Left ventricle myocardium inferior (tissue), 1 donor: ENCODE measurements around the gene AGPAT3. TPM values are rescaled to one million over a fixed set of nuclear protein-coding genes. Genes with fewer than 3 reads are reported as not detected.

ENCODE experiments used
- DNase-seq: peaks from one replicate; pipeline ENCODE4 v3.0.0-alpha.2; 2020
- H3K27ac ChIP-seq: fragments of 200-600 bp; replicated peaks from 2 replicates; pipeline ENCODE4 v1.8.0; 2021
- H3K27me3 ChIP-seq: fragments of 200-600 bp; 2 replicates; pipeline ENCODE4 v1.8.0; 2021; ENCODE audit warnings: low read depth
- H3K36me3 ChIP-seq: fragments of 200-600 bp; 2 replicates; pipeline ENCODE4 v1.8.0; 2021
- H3K4me1 ChIP-seq: fragments of 200-600 bp; 2 replicates; pipeline ENCODE4 v1.8.0; 2021
- H3K4me3 ChIP-seq: fragments of 200-600 bp; 2 replicates; pipeline ENCODE4 v1.8.0; 2021; ENCODE audit warnings: mild to moderate bottlenecking, moderate library complexity
- H3K9me3 ChIP-seq: fragments of 200-600 bp; replicated peaks from 2 replicates; pipeline ENCODE4 v1.8.0; 2021
- CTCF ChIP-seq: fragments of 200-600 bp; IDR thresholded peaks from 2 replicates; pipeline ENCODE4 v1.8.0; 2021; ENCODE audit warnings: antibody characterized with exemption, mild to moderate bottlenecking, borderline replicate concordance
- intact Hi-C: fragments of 100-400 bp; cut with micrococcal nuclease; formaldehyde crosslinking; loops from one replicate; pipeline ENCODE4 v1.11.0; 2022
- total RNA-seq: library from RNA; stranded (reverse); fragmentation: NEBNext Ultra II Directional; extraction: Animal tissue kit (Norgen Biotek cat#: 25700); gene quantifications from one replicate; pipeline ENCODE4 v1.2.1, GENCODE V29; 2021
- donor health status: DM: no; HTN: yes; CAD: no; lungs with severe emphysema.

Gene AGPAT3
- total RNA-seq, 1 donor from 2014 or later, result 79.6 TPM

DNA sequence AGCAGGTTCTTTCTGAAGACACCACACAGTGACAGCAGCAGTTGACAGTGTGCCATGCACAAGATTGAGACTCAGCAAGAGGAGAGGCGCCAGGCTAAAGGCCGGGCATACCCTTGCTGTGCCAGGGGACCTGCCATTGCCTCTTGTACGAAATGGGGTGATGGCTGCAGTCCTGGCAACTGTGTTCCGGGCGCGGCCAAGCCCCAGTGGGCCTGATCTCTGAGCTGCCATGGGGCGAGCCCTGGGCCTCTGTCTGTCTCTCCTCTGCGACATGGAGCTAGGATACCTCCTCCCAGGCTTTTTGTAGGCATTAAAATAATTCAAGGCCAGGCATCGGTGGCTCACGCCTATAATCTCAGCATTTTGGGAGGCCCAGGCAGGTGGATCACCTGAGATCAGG, 137.5 kb downstream of the AGPAT3 start:
- Histone ChIP-seq H3K36me3 (no peaks in the 10 kb centered on the region), H3K9me3 (no peaks in the 10 kb centered on the region), H3K27ac (no peak overlapping the region), H3K4me1 (no peaks in the 10 kb centered on the region), H3K4me3 (no peak overlapping the region), H3K27me3 (no peaks in the 10 kb centered on the region)
- intact Hi-C loops, result no loop called here
- TF ChIP-seq CTCF, result no peak
- no peak for DNase-seq

DNA sequence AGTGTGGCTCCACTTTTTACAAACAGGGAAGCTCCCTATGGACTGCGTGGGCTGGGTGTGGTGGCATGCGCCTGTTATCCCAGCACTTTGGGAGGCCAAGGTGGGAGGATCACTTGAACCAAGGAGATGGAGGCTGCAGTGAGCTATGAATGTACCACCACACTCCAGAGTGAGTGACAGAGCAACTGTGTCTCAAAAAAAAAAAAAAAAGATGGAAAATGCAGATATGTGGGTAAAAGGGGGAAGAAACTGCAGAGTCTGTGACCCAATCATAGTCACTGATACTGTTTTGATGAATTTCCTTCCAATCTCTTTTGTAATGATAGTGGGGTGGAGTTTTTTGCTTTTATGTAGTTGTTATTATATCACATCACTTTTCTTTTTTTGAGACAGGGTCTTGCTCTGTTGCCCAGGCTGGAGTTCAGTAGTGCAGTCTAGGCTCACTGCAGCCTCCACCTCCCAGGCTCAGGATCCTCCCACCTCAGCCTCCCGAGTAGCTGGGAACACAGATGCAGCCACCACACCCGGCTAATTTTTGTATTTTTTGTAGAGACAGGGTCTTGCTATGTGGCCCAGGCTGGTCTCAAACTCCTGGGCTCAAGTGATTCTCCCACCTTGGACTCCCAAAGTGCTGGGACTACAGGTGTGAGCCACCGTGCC, 138.4 kb downstream of the AGPAT3 start:
- no peak for TF ChIP-seq CTCF
- Histone ChIP-seq H3K4me3 (no peak overlapping the region), H3K27ac (no peak overlapping the region), H3K9me3 (no peaks in the 10 kb centered on the region), H3K36me3 (no peaks in the 10 kb centered on the region), H3K27me3 (no peaks in the 10 kb centered on the region), H3K4me1 (no peaks in the 10 kb centered on the region)
- intact Hi-C loops, result no loop called here
- no peak for DNase-seq

GRCh38 chr21:44005071-44005470, 140.0 kb downstream of the AGPAT3 start:
- Histone ChIP-seq H3K9me3 (no peaks in the 10 kb centered on the region), H3K4me3 (no peak overlapping the region), H3K27me3 (no peaks in the 10 kb centered on the region), H3K36me3 (no peaks in the 10 kb centered on the region), H3K4me1 (no peaks in the 10 kb centered on the region), H3K27ac (peak overlapping the region; percentile 56)
- DNase-seq, result no peak
- no peak for TF ChIP-seq CTCF
- intact Hi-C loops, result no loop called here

GRCh38 chr21:44005593-44005992, 140.6 kb downstream of the AGPAT3 start:
- Histone ChIP-seq H3K4me3 (no peak overlapping the region), H3K4me1 (no peaks in the 10 kb centered on the region), H3K27ac (peak overlapping the region; percentile 56), H3K9me3 (no peaks in the 10 kb centered on the region), H3K36me3 (no peaks in the 10 kb centered on the region), H3K27me3 (no peaks in the 10 kb centered on the region)
- intact Hi-C loops, result no loop called here
- TF ChIP-seq CTCF, result no peak
- no peak for DNase-seq

DNA sequence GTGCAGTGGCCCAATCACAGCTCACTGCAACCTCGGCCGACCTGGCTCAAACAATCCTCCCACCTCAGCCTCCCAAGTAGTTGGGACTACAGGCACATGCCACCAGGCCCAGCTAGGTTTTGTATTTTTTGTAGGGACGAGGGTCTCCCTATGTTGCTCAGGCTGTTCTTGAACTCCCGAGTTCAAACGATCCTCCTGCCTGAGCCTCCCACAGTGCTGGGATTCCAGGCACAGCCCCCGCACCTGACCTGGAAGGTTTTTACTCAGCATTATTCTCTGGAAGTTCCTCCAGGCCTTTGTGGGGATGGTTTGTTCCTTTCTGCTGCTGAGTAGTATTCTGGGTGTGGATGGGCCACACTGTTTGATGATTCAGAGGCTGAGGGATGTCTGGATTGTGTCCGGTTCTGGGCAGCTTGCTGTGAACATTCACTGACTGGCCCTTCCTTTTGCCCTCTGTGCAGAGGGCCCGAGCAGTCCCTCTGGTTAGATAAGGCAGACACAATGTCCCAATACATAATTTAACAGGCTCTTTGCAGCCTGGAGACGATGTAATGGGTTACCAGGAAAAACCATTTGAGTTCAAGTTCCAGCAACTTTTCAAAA, 141.1 kb downstream of the AGPAT3 start:
- no peaks in the 10 kb centered on the region for H3K9me3 ChIP-seq
- H3K27ac ChIP-seq, result peak overlapping the region; percentile 56
- intact Hi-C loops, result no loop called here
- no peak overlapping the region for H3K4me3 ChIP-seq
- no peaks in the 10 kb centered on the region for H3K36me3 ChIP-seq
- no peak for DNase-seq
- peaks cover 1% of the 10 kb centered on the region for H3K4me1 ChIP-seq
- no peak for TF ChIP-seq CTCF
- H3K27me3 ChIP-seq, result no peaks in the 10 kb centered on the region
